HG03025 (cell line): ENCODE measurements around the gene CD8B.

Experiments used
- ATAC-seq: cut with Tn5 transposase; IDR thresholded peaks from one replicate; pipeline ENCODE4 v1.9.1; 2021; ENCODE audit warnings: mild to moderate bottlenecking, moderate library complexity; ENCODE audit not compliant: unreplicated experiment, low FRiP score

CD8B gene

GRCh38 chr2:86775338-86775737, 86.3 kb downstream of the CD8B start:
- ATAC-seq = no peak

DNA sequence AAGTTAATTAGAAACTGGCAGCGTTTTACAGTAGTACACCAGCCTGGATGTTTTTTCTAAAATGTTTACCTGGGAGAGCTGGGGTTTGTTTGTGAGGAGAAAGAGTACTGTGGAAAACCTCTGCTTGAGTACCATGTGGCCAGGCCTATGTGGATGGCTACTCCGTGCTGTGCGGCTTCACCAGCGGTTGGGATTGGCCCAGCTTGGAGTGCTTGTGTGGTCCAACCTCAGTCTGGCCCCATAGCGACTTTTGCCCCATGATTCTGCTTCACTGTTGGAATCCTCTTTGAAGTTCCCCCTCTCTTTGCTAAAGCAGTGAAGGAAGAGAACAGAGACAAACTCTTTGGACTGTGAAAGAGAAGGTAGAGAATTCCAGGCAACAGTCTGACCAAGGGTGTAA, 86.8 kb downstream of the CD8B start:
- ATAC-seq = no peak

DNA sequence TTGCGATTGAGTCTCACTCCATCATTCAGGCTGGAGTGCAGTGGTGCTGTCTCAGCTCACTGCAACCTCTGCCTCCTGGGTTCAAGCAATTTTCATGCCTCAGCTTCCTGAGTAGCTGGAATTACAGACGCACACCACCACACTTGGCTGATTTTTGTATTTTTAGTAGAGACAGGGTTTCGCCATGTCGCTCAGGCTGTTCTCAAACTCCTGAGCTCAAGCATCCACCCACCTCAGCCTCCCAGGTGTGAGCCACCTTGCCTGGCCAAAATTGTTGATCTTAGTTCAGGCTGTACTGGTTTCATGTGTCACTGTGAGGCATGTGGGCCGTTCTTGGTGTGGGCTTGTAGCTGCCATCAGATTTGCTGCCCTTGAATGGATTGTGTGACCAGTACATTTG, 89.1 kb downstream of the CD8B start:
- ATAC-seq = no peak

DNA sequence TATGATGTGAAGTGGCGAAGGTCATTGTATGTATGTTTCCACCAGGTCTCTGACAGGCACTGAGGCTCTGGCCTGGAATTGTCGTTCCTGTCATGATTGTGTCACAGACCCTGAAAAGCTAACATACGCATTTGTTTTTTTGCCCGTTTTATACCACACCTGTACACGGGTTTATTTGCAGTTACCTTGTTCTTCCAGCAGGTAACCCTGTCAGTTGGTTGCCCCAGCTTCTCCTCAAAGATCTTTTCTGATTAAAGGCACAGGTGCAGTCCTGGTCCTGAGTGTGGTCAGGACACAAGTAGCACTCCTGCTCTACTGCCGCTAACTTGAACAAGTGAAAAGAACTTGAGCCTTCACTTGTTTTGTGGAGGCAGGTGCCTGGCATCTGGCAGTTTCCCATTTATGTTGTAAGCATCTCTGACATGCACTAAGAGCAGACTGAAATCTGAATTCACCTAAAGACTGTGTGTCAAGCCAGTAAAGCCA, 90.8 kb downstream of the CD8B start:
- ATAC-seq = no peak

DNA sequence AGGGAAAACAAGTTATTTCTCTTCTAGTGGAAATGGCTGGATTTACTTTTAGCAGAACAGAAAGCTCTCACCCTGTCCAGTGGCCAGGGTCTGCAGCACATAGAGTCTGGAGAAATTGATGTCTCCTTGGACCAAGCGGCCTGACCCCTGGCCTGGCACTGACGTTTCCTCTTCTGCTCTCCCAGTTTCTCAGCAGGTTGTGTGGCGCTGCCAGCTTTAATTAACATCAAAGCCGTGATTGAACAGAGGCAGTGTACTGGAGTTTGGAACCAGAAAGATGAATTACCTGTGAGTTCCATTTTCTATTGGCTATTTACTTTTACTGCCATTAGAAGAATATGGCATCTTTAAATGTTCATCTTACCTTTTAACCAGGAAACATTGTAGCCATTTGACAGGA, 91.8 kb downstream of the CD8B start:
- no peak for ATAC-seq

GRCh38 chr2:86768189-86768949, 93.3 kb downstream of the CD8B start:
- no peak for ATAC-seq
